NT2/D1 (cell line): ENCODE data around the gene PDE4B.

Experiments
- SUZ12 ChIP-seq: IDR thresholded peaks from 2 replicates; pipeline ENCODE4 v1.6.1; 2011; ENCODE audit not compliant: insufficient read length, insufficient read depth; ENCODE audit errors: extremely low read depth
- YY1 ChIP-seq: IDR thresholded peaks from 2 replicates; pipeline ENCODE4 v1.6.1; 2011; ENCODE audit not compliant: insufficient read length, insufficient read depth
- ZNF274 ChIP-seq: IDR thresholded peaks from 2 replicates; pipeline ENCODE4 v1.6.1; 2011; ENCODE audit warnings: mild to moderate bottlenecking, low read depth, low read length

- TF ChIP-seq YY1: no peak
- TF ChIP-seq SUZ12: no peak
- no peak for TF ChIP-seq ZNF274
Observed at GRCh38 chr1:66292305-66292704, 499.6 kb downstream of the PDE4B start.
